Neural cell (in vitro differentiated cells): Measurements from ENCODE around the gene DZIP1L. TPM values are rescaled to one million over a fixed set of nuclear protein-coding genes. Genes with fewer than 3 reads are reported as not detected.

ENCODE experiments used
- H2AFZ ChIP-seq: fragments of 200-600, 300-800 bp; sonication (generic), shearing (Covaris generic); 2 replicates; pipeline ENCODE4 v1.6.0; 2014; ENCODE audit warnings: low read depth, mild to moderate bottlenecking, antibody characterized with exemption, low read length, moderate library complexity
- H3F3A ChIP-seq: fragments of 200-600 bp; shearing (Covaris generic); 2 replicates; pipeline ENCODE4 v1.6.1; 2016; ENCODE audit warnings: mild to moderate bottlenecking, moderate library complexity, mixed read lengths, antibody characterized with exemption, low read length; ENCODE audit not compliant: insufficient read depth, poor library complexity, severe bottlenecking
- H3K27ac ChIP-seq: fragments of 200-600, 300-800 bp; sonication (generic), shearing (Covaris generic); 2 replicates; pipeline ENCODE4 v1.5.1; 2014; ENCODE audit warnings: mild to moderate bottlenecking, low read length, moderate library complexity
- H3K27me3 ChIP-seq: fragments of 300-800, 200-600 bp; sonication (generic), shearing (Covaris generic); 2 replicates; pipeline ENCODE4 v1.6.0; 2014; ENCODE audit warnings: mild to moderate bottlenecking, low read depth, low read length, moderate library complexity; ENCODE audit not compliant: insufficient read depth
- H3K36me3 ChIP-seq: fragments of 300-800, 200-600 bp; sonication (generic), shearing (Covaris generic); 2 replicates; pipeline ENCODE4 v1.5.1; 2014; ENCODE audit warnings: mild to moderate bottlenecking, antibody characterized with exemption, low read length, moderate library complexity; ENCODE audit not compliant: insufficient read depth
- H3K4me2 ChIP-seq: fragments of 300-800, 200-600 bp; sonication (generic), shearing (Covaris generic); 2 replicates; pipeline ENCODE4 v1.6.0; 2014; ENCODE audit warnings: mild to moderate bottlenecking, low read length
- H3K4me3 ChIP-seq: fragments of 300-800, 200-600 bp; sonication (generic), shearing (Covaris generic); 2 replicates; pipeline ENCODE4 v1.5.1; 2014; ENCODE audit warnings: mild to moderate bottlenecking, low read length, moderate library complexity
- H3K79me2 ChIP-seq: fragments of 200-600 bp; shearing (Covaris generic); replicated peaks from 2 replicates; pipeline ENCODE4 v1.6.0; 2014; ENCODE audit warnings: mild to moderate bottlenecking, low read length, moderate library complexity; ENCODE audit not compliant: insufficient read depth
- H3K9ac ChIP-seq: fragments of 300-800, 200-600 bp; sonication (generic), shearing (Covaris generic); 2 replicates; pipeline ENCODE4 v1.6.1; 2016; ENCODE audit warnings: mild to moderate bottlenecking, low read length, mixed read lengths
- H3K9me2 ChIP-seq: fragments of 200-600 bp; shearing (Covaris generic); 2 replicates; pipeline ENCODE4 v1.6.1; 2016; ENCODE audit warnings: mild to moderate bottlenecking, low read length, mixed read lengths; ENCODE audit not compliant: insufficient read depth
- H3K9me3 ChIP-seq: fragments of 200-600, 300-800 bp; sonication (generic), shearing (Covaris generic); 2 replicates; pipeline ENCODE4 v1.6.1; 2016; ENCODE audit warnings: mild to moderate bottlenecking, mixed run types, low read length, moderate library complexity, mixed read lengths
- H4K20me1 ChIP-seq: fragments of 200-600 bp; shearing (Covaris generic); 2 replicates; pipeline ENCODE4 v1.6.1; 2016; ENCODE audit warnings: mild to moderate bottlenecking, mixed run types; ENCODE audit not compliant: insufficient read depth
- EP300 ChIP-seq: fragments of 450-650 bp; conservative IDR thresholded peaks from 2 replicates; pipeline ENCODE4 v1.6.1; 2014; ENCODE audit warnings: antibody characterized with exemption, mild to moderate bottlenecking, moderate library complexity; ENCODE audit not compliant: poor library complexity, severe bottlenecking
- EZH2 ChIP-seq: fragments of 200-600, 300-800 bp; shearing (Covaris generic), sonication (generic); IDR thresholded peaks from 2 replicates; pipeline ENCODE4 v1.6.1; 2014; ENCODE audit warnings: antibody characterized with exemption, low read length, borderline replicate concordance, mild to moderate bottlenecking; ENCODE audit not compliant: insufficient read depth, poor library complexity, severe bottlenecking
- MXI1 ChIP-seq: fragments of 450-650 bp; conservative IDR thresholded peaks from 2 replicates; pipeline ENCODE4 v1.6.1; 2014; ENCODE audit warnings: antibody characterized with exemption, mild to moderate bottlenecking; ENCODE audit not compliant: poor library complexity, severe bottlenecking
- POLR2AphosphoS5 ChIP-seq: IDR thresholded peaks from 2 replicates; pipeline ENCODE4 v1.6.1; 2012
- RAD21 ChIP-seq: fragments of 450-650 bp; conservative IDR thresholded peaks from 2 replicates; pipeline ENCODE4 v1.6.1; 2014; ENCODE audit warnings: antibody characterized with exemption, mild to moderate bottlenecking, moderate library complexity
- SMC3 ChIP-seq: fragments of 450-650 bp; conservative IDR thresholded peaks from 2 replicates; pipeline ENCODE4 v1.6.1; 2014; ENCODE audit warnings: antibody characterized with exemption, mild to moderate bottlenecking, moderate library complexity; ENCODE audit not compliant: poor library complexity
- TAF1 ChIP-seq: IDR thresholded peaks from 2 replicates; pipeline ENCODE4 v1.6.1; 2012; ENCODE audit warnings: low read depth
- polyA plus RNA-seq: library from polyadenylated mRNA; depleted of rRNA; stranded (reverse); fragments of >200 nt; gene quantifications from 2 replicates; pipeline ENCODE4 v1.2.3, GENCODE V29; 2014
- TF ChIP-seq, protein P1 (sequence below): IDR thresholded peaks from 2 replicates; pipeline ENCODE4 v1.6.1; 2012; ENCODE audit warnings: borderline replicate concordance
- TF ChIP-seq, protein P2 (sequence below): fragments of 450-650 bp; IDR thresholded peaks from 2 replicates; pipeline ENCODE4 v1.5.1; 2014; ENCODE audit warnings: antibody characterized with exemption, mild to moderate bottlenecking, moderate library complexity; ENCODE audit not compliant: poor library complexity, severe bottlenecking

DZIP1L gene
- polyA plus RNA-seq, 1 donor from 2014 or later: 1.7 TPM

DNA sequence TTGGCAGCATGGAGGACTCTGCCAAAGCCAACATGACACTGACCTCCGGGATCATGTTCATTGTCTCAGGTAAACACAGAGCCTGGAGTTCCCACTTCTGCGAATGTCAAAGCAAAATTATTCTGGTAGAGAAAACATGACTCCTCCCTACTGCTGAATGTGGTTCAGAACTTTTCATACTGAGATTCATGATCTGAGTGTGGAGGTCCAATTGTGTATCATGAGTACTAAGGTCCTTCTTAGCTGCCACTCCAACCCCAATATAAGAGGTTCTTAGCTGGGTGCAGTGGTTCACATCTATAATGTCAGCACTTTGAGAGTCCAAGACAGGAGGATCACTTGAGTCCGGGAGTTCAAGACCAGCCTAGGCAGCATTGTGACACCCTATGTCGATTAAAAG lies 91.7 kb downstream of the DZIP1L start:
- Histone ChIP-seq H4K20me1 (no peaks in the 10 kb centered on the region), H3K4me3 (no peak overlapping the region), H3K4me2 (no peak overlapping the region), H2AFZ (no peak overlapping the region), H3K9me3 (no peaks in the 10 kb centered on the region), H3K36me3 (no peaks in the 10 kb centered on the region), H3K9me2 (no peaks in the 10 kb centered on the region), H3F3A (no peaks in the 10 kb centered on the region), H3K27me3 (no peaks in the 10 kb centered on the region), H3K27ac (no peak overlapping the region), H3K9ac (no peak overlapping the region), H3K79me2 (no peaks in the 10 kb centered on the region)
- TF ChIP-seq, protein P1, sequence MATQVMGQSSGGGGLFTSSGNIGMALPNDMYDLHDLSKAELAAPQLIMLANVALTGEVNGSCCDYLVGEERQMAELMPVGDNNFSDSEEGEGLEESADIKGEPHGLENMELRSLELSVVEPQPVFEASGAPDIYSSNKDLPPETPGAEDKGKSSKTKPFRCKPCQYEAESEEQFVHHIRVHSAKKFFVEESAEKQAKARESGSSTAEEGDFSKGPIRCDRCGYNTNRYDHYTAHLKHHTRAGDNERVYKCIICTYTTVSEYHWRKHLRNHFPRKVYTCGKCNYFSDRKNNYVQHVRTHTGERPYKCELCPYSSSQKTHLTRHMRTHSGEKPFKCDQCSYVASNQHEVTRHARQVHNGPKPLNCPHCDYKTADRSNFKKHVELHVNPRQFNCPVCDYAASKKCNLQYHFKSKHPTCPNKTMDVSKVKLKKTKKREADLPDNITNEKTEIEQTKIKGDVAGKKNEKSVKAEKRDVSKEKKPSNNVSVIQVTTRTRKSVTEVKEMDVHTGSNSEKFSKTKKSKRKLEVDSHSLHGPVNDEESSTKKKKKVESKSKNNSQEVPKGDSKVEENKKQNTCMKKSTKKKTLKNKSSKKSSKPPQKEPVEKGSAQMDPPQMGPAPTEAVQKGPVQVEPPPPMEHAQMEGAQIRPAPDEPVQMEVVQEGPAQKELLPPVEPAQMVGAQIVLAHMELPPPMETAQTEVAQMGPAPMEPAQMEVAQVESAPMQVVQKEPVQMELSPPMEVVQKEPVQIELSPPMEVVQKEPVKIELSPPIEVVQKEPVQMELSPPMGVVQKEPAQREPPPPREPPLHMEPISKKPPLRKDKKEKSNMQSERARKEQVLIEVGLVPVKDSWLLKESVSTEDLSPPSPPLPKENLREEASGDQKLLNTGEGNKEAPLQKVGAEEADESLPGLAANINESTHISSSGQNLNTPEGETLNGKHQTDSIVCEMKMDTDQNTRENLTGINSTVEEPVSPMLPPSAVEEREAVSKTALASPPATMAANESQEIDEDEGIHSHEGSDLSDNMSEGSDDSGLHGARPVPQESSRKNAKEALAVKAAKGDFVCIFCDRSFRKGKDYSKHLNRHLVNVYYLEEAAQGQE: no peak
- TF ChIP-seq SMC3 (no peak), MXI1 (no peak), EZH2 (no peak), POLR2AphosphoS5 (no peak), TAF1 (no peak), RAD21 (no peak), EP300 (no peak)
- TF ChIP-seq, protein P2, sequence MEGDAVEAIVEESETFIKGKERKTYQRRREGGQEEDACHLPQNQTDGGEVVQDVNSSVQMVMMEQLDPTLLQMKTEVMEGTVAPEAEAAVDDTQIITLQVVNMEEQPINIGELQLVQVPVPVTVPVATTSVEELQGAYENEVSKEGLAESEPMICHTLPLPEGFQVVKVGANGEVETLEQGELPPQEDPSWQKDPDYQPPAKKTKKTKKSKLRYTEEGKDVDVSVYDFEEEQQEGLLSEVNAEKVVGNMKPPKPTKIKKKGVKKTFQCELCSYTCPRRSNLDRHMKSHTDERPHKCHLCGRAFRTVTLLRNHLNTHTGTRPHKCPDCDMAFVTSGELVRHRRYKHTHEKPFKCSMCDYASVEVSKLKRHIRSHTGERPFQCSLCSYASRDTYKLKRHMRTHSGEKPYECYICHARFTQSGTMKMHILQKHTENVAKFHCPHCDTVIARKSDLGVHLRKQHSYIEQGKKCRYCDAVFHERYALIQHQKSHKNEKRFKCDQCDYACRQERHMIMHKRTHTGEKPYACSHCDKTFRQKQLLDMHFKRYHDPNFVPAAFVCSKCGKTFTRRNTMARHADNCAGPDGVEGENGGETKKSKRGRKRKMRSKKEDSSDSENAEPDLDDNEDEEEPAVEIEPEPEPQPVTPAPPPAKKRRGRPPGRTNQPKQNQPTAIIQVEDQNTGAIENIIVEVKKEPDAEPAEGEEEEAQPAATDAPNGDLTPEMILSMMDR: no peak

DNA sequence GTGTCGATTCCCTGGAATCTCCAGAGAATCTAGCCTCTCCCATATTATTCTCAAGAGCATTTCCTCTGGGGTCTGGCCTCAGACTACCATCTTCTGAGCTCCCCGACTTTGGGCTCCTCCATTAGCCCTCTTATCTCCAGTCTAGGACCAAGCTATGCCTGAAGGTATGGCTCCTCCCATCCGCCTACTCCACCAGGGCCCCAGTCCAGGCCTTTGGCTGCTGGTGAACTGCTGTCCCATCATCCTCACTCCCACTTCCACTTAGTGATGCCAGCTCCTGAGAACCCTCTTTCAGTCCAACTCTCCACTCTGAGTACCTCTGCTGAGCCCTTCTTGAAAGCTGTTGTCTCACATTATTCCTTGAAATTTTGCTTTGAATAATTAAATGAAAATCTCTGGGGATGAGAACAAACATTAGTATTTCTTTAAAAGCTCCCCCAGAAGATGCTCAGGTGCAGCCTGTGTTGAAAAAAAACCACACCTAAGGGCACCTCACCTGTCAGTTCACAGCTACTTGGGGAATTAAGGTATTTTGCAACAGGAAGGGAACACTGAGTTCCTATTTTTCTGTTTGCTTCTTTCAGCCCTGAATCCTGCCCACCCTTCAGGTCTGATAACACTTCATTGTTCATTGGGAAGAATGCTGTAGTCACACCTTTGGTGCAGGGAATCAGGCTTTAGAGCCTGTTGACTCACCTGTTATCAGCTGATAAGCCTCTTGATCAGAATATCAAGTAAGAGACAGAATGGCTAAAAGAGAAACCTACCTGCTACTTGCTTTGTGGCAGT lies 95.9 kb downstream of the DZIP1L start:
- H3K27me3 ChIP-seq: no peaks in the 10 kb centered on the region

More for the DNA sequence above, 95.9 kb downstream of the DZIP1L start:
- Histone ChIP-seq H3K4me3 (no peak overlapping the region), H3K4me2 (no peak overlapping the region), H3K79me2 (no peaks in the 10 kb centered on the region), H3K36me3 (no peaks in the 10 kb centered on the region), H3K9me3 (no peaks in the 10 kb centered on the region), H3K27ac (no peak overlapping the region), H3K9ac (no peak overlapping the region), H4K20me1 (no peaks in the 10 kb centered on the region), H2AFZ (no peak overlapping the region), H3K9me2 (no peaks in the 10 kb centered on the region), H3F3A (no peaks in the 10 kb centered on the region)
- TF ChIP-seq SMC3 (no peak), EZH2 (no peak), TAF1 (no peak), POLR2AphosphoS5 (no peak), EP300 (no peak), RAD21 (no peak), MXI1 (no peak)
- TF ChIP-seq, protein P2: no peak
- TF ChIP-seq, protein P1: no peak
